Panc1 (cell line): ENCODE results near the gene ZDHHC14. TPM values are rescaled to one million over a fixed set of nuclear protein-coding genes. Genes with fewer than 3 reads are reported as not detected.

Experiments
- ATAC-seq: fragments of 200-7000 bp; cut with Tn5 transposase; 2 replicates; pipeline ENCODE4 v1.9.1; 2020; ENCODE audit warnings: mild to moderate bottlenecking, moderate library complexity
- BruUV-seq: library from RNA; stranded (reverse); fragments of 400-500 nt; replicated peaks from 2 replicates; lab custom pipeline; 2021; lab: Mats Ljungman, UMichigan
- CTCF ChIA-PET: fragments of 300-600 bp; sonication (Branson Sonifier 250); formaldehyde crosslinking; loops from one replicate; lab custom pipeline; 2022; ENCODE audit warnings: antibody characterized with exemption; lab: Charles Lee
- POLR2A ChIA-PET: fragments of 300-600 bp; sonication (Branson Sonifier 250); formaldehyde crosslinking; loops from one replicate; lab custom pipeline; 2022; ENCODE audit warnings: antibody characterized with exemption; lab: Charles Lee
- DNase-seq: peaks from one replicate; pipeline ENCODE4 v3.0.0-alpha.2; 2010; ENCODE audit warnings: low read depth, low spot score
- H3K27ac ChIP-seq: 2 replicates; pipeline ENCODE4 v1.5.1; 2011; ENCODE audit warnings: mild to moderate bottlenecking, low read length, inconsistent platforms
- H3K27me3 ChIP-seq: fragments of 200-500 bp; sonication (Bioruptor generic); 2 replicates; pipeline ENCODE4 v1.6.0; 2014; ENCODE audit warnings: low read length, inconsistent platforms; ENCODE audit not compliant: control insufficient read depth, insufficient read depth
- H3K36me3 ChIP-seq: fragments of 200-500 bp; sonication (Bioruptor generic); 2 replicates; pipeline ENCODE4 v1.5.1; 2014; ENCODE audit warnings: inconsistent platforms, mild to moderate bottlenecking, low read length, moderate library complexity; ENCODE audit not compliant: control insufficient read depth, insufficient read depth
- H3K4me1 ChIP-seq: 2 replicates; pipeline ENCODE4 v1.5.1; 2011; ENCODE audit warnings: inconsistent platforms, mild to moderate bottlenecking, low read length, moderate library complexity; ENCODE audit not compliant: control insufficient read depth, insufficient read depth
- H3K4me3 ChIP-seq, 2 experiments: 2 replicates each; pipeline ENCODE4 v1.5.1; 2011 to 2012; ENCODE audit warnings: low read depth in 2 of 2, low read length in 2 of 2, mild to moderate bottlenecking in 2 of 2, inconsistent platforms in 1 of 2, moderate library complexity in 1 of 2
- H3K9me3 ChIP-seq: fragments of 200-500 bp; sonication (Bioruptor generic); 2 replicates; pipeline ENCODE4 v1.5.1; 2014; ENCODE audit warnings: low read depth, mild to moderate bottlenecking, inconsistent platforms, low read length, moderate library complexity; ENCODE audit not compliant: control insufficient read depth, insufficient read depth
- POLR2AphosphoS5 ChIP-seq: IDR thresholded peaks from 2 replicates; pipeline ENCODE4 v1.6.1; 2012; ENCODE audit warnings: mild to moderate bottlenecking, low read depth, low read length, moderate library complexity
- SIN3A ChIP-seq: IDR thresholded peaks from 2 replicates; pipeline ENCODE4 v1.6.1; 2012; ENCODE audit warnings: low read depth, mild to moderate bottlenecking, low read length, moderate library complexity, borderline replicate concordance; ENCODE audit not compliant: insufficient read depth
- TCF7L2 ChIP-seq: IDR thresholded peaks from 2 replicates; pipeline ENCODE4 v1.6.1; 2011; ENCODE audit warnings: mild to moderate bottlenecking, low read depth, low read length, inconsistent platforms
- in situ Hi-C: cut with HindIII; loops from 2 replicates; pipeline ENCODE4 v1.10.0; 2016; ENCODE audit warnings: low sequenced_read_pairs, low pct_unique_long_range_greater_than_20kb
- intact Hi-C: fragments of 100-400 bp; cut with micrococcal nuclease; formaldehyde crosslinking; loops from one replicate; pipeline ENCODE4 v1.10.0; 2022; ENCODE audit not compliant: unreplicated experiment
- total RNA-seq: library from RNA; stranded (reverse); gene quantifications from one replicate; pipeline ENCODE4 v1.2.1, GENCODE V29; 2021; ENCODE audit not compliant: unreplicated experiment
- TF ChIP-seq, protein P1 (sequence below): fragments of 450-650 bp; IDR thresholded peaks from 2 replicates; pipeline ENCODE4 v1.5.1; 2017; ENCODE audit warnings: mild to moderate bottlenecking
- TF ChIP-seq, protein P2 (sequence below), 2 experiments: IDR thresholded peaks; 2 replicates each; pipeline ENCODE4 v1.6.1; 2011 to 2012; ENCODE audit warnings: low read depth in 2 of 2, control low read depth in 1 of 2, low read length in 1 of 2, mild to moderate bottlenecking in 1 of 2, moderate library complexity in 1 of 2; ENCODE audit not compliant: insufficient read depth in 1 of 2

The ZDHHC14 gene
- total RNA-seq, 1 experiment from 2014 or later = 19.9 TPM

DNA sequence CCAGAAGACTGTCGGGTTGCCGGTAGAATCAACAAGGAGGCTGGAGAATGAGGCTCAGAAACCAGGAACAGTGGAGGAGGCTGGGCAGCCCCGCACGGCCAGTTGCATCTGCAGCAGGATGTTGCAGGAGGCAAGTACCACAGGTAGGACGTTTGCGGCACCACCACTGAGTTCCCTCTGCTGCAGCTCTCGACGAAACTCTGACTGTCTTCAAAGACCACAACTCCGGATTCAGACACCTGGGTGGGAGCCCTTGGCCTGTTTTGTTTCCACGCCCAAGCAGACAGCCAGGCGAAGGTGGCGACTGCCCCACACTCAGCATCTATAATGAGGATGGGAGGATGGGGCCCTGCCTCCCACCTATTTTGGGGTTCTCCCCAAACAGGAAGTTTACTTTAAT, 218.2 kb downstream of the ZDHHC14 start:
- BruUV-seq = no TSS peak
- no peaks in the 10 kb centered on the region for H3K27me3 ChIP-seq
- no peaks in the 10 kb centered on the region for H3K9me3 ChIP-seq
- H3K4me3 ChIP-seq = no peak overlapping the region
- ATAC-seq (no peak), DNase-seq (no peak)
- intact Hi-C loops = loop anchor here (10.0 kb wide), 1 partner anchor 214 kb away; the partner anchor contains the start of gene ZDHHC14
- in situ Hi-C loops = no loop called here
- ChIA-PET CTCF (no interaction called here), POLR2A (no interaction called here)
- no peaks in the 10 kb centered on the region for H3K36me3 ChIP-seq
- no peaks in the 10 kb centered on the region for H3K4me1 ChIP-seq
- no peak overlapping the region for H3K27ac ChIP-seq
- TF ChIP-seq, protein P1, sequence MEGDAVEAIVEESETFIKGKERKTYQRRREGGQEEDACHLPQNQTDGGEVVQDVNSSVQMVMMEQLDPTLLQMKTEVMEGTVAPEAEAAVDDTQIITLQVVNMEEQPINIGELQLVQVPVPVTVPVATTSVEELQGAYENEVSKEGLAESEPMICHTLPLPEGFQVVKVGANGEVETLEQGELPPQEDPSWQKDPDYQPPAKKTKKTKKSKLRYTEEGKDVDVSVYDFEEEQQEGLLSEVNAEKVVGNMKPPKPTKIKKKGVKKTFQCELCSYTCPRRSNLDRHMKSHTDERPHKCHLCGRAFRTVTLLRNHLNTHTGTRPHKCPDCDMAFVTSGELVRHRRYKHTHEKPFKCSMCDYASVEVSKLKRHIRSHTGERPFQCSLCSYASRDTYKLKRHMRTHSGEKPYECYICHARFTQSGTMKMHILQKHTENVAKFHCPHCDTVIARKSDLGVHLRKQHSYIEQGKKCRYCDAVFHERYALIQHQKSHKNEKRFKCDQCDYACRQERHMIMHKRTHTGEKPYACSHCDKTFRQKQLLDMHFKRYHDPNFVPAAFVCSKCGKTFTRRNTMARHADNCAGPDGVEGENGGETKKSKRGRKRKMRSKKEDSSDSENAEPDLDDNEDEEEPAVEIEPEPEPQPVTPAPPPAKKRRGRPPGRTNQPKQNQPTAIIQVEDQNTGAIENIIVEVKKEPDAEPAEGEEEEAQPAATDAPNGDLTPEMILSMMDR = no peak

DNA sequence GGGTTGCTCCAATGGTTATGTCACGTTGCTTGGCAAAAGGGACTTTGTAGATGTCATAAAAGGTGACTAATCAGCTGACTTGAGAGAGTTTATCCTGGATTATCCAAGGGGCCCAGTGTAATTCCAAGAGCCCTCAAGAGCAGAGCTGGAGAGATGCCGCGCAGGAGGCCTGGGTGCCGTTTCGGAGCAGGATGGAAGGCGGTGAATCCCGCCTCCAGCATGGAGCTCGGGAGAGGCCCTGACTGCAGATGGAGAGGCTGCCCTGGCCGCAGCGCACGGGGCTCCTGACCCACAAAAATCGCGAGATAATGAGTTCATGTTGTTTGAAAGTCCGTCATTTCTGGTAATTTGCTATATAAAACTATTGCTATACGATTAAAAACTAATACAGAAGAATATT, 219.8 kb downstream of the ZDHHC14 start:
- H3K9me3 ChIP-seq = no peaks in the 10 kb centered on the region
- no peak for TF ChIP-seq SIN3A
- TF ChIP-seq, protein P2, sequence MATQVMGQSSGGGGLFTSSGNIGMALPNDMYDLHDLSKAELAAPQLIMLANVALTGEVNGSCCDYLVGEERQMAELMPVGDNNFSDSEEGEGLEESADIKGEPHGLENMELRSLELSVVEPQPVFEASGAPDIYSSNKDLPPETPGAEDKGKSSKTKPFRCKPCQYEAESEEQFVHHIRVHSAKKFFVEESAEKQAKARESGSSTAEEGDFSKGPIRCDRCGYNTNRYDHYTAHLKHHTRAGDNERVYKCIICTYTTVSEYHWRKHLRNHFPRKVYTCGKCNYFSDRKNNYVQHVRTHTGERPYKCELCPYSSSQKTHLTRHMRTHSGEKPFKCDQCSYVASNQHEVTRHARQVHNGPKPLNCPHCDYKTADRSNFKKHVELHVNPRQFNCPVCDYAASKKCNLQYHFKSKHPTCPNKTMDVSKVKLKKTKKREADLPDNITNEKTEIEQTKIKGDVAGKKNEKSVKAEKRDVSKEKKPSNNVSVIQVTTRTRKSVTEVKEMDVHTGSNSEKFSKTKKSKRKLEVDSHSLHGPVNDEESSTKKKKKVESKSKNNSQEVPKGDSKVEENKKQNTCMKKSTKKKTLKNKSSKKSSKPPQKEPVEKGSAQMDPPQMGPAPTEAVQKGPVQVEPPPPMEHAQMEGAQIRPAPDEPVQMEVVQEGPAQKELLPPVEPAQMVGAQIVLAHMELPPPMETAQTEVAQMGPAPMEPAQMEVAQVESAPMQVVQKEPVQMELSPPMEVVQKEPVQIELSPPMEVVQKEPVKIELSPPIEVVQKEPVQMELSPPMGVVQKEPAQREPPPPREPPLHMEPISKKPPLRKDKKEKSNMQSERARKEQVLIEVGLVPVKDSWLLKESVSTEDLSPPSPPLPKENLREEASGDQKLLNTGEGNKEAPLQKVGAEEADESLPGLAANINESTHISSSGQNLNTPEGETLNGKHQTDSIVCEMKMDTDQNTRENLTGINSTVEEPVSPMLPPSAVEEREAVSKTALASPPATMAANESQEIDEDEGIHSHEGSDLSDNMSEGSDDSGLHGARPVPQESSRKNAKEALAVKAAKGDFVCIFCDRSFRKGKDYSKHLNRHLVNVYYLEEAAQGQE (IDR thresholded peaks at IDR 0.05; ENCODE audit: insufficient read depth in 1 of 2, low read depth in 2 of 2, low read length in 1 of 2) = no peak
- no peak for TF ChIP-seq TCF7L2
- TF ChIP-seq POLR2AphosphoS5 = no peak
- TF ChIP-seq, protein P1 = no peak
- in situ Hi-C loops = no loop called here
- ChIA-PET POLR2A (no interaction called here), CTCF (no interaction called here)
- H3K27ac ChIP-seq = no peak overlapping the region
- intact Hi-C loops = no loop called here
- BruUV-seq = no TSS peak
- no peak for ATAC-seq
- no peak for DNase-seq
- no peaks in the 10 kb centered on the region for H3K4me1 ChIP-seq
- no peaks in the 10 kb centered on the region for H3K36me3 ChIP-seq
- no peaks in the 10 kb centered on the region for H3K27me3 ChIP-seq
- no peak overlapping the region for H3K4me3 ChIP-seq
